Immature natural killer cell (primary cell): Measurements from ENCODE around the gene EVL. TPM values are rescaled to one million over a fixed set of nuclear protein-coding genes. Genes with fewer than 3 reads are reported as not detected.
"Not testable (repeated sequence)": the region's sequence is repeated elsewhere in the genome, so short reads cannot be mapped to it uniquely, and the experiment has no call there.

ENCODE experiments used
- DNase-seq, 3 donors: peaks; one replicate each; pipeline ENCODE4 v3.0.0; 2022; ENCODE audit warnings: mixed read lengths in 1 of 3
- H3K27ac Mint-ChIP-seq, 6 donors: one replicate each; pipeline ENCODE4 v1.8.0; 2020; ENCODE audit warnings: mixed read lengths in 6 of 6, mild to moderate bottlenecking in 5 of 6, inconsistent platforms in 4 of 6, moderate library complexity in 3 of 6
- H3K27me3 Mint-ChIP-seq, 3 donors: one replicate each; pipeline ENCODE4 v1.8.0; 2020 to 2021; ENCODE audit warnings: low read depth in 3 of 3, mild to moderate bottlenecking in 3 of 3, mixed read lengths in 3 of 3, moderate library complexity in 3 of 3, inconsistent platforms in 1 of 3
- H3K36me3 Mint-ChIP-seq, 3 donors: one replicate each; pipeline ENCODE4 v1.8.0; 2020; ENCODE audit warnings: mixed read lengths in 3 of 3, inconsistent platforms in 2 of 3, mild to moderate bottlenecking in 2 of 3
- H3K4me1 Mint-ChIP-seq, 2 donors: one replicate each; pipeline ENCODE4 v1.8.0; 2020; ENCODE audit warnings: inconsistent platforms in 2 of 2, mild to moderate bottlenecking in 2 of 2, mixed read lengths in 2 of 2, moderate library complexity in 1 of 2
- H3K4me3 Mint-ChIP-seq, 5 donors: one replicate each; pipeline ENCODE4 v1.8.0; 2020; ENCODE audit warnings: mild to moderate bottlenecking in 5 of 5, mixed read lengths in 5 of 5, inconsistent platforms in 3 of 5, moderate library complexity in 3 of 5
- H3K9me3 Mint-ChIP-seq, 6 donors: one replicate each; pipeline ENCODE4 v1.8.0; 2020; ENCODE audit warnings: mild to moderate bottlenecking in 6 of 6, mixed read lengths in 6 of 6, inconsistent platforms in 4 of 6, moderate library complexity in 3 of 6
- polyA plus RNA-seq, 3 donors: library from polyadenylated mRNA; unstranded; fragments of 300-500 nt; fragmentation: Illumina TruSeq; gene quantifications; one replicate each; pipeline ENCODE4 v1.2.3, GENCODE V29; 2021

EVL gene
- 100 to 1,000 TPM in 1 of 3 donors, 10 to 100 TPM in 2; 56.8 to 135 (median 76.3) TPM for polyA plus RNA-seq

- H3K4me3 Mint-ChIP-seq: peak within 1 kb of the TSS; percentile 89 to 98 (median 97)
- H3K4me1 Mint-ChIP-seq: peaks cover 94 to 100% of the 10 kb centered on the region in 2 donors
- peaks cover 4 to 18% (median 6%) of the 10 kb centered on the region in 3 donors for H3K36me3 Mint-ChIP-seq
- H3K27me3 Mint-ChIP-seq: peaks cover 18 to 46% (median 32%) of the 10 kb centered on the region in 3 donors
- peak; percentile 81 to 84 (median 83) for DNase-seq
- H3K9me3 Mint-ChIP-seq: no peaks in the 10 kb centered on the region
- peak within 1 kb of the TSS; percentile 98 to 100 (median 100) for H3K27ac Mint-ChIP-seq
These were observed at the start of gene EVL for GRCh38 chr14:100065111-100065871. Gene EVL, plus strand, starts transcription at chr14:100065422. Its CDS starts 79 bp downstream, at chr14:100065501.

GRCh38 chr14:100017553-100017952 is 47.7 kb upstream of the EVL start:
- Mint-ChIP-seq H3K4me3 (no peak overlapping the region), H3K36me3 (no peaks in the 10 kb centered on the region), H3K9me3 (no peaks in the 10 kb centered on the region), H3K4me1 (peaks cover 0 to 2% of the 10 kb centered on the region in 2 donors), H3K27me3 (peaks cover 0 to 4% (median 2%) of the 10 kb centered on the region in 3 donors), H3K27ac (no peak overlapping the region)
- no peak for DNase-seq

GRCh38 chr14:100018054-100018453 is 47.2 kb upstream of the EVL start:
- H3K4me1 Mint-ChIP-seq: peaks cover 0 to 2% of the 10 kb centered on the region in 2 donors
- H3K4me3 Mint-ChIP-seq: no peak overlapping the region
- H3K36me3 Mint-ChIP-seq: no peaks in the 10 kb centered on the region
- H3K9me3 Mint-ChIP-seq: no peaks in the 10 kb centered on the region
- no peak overlapping the region for H3K27ac Mint-ChIP-seq
- no peak for DNase-seq
- peaks cover 0 to 4% (median 2%) of the 10 kb centered on the region in 3 donors for H3K27me3 Mint-ChIP-seq

GRCh38 chr14:100018482-100018881 is 46.7 kb upstream of the EVL start:
- Mint-ChIP-seq H3K4me3 (no peak overlapping the region), H3K27me3 (peaks cover 0 to 4% (median 2%) of the 10 kb centered on the region in 3 donors)

GRCh38 chr14:100019156-100019744 is 46.0 kb upstream of the EVL start:
- Mint-ChIP-seq H3K9me3 (no peaks in the 10 kb centered on the region), H3K27ac (peak overlapping the region in 1 of 6 donors; percentile 43), H3K36me3 (no peaks in the 10 kb centered on the region), H3K4me3 (no peak overlapping the region), H3K4me1 (peaks cover 0 to 2% of the 10 kb centered on the region in 2 donors), H3K27me3 (peaks cover 0 to 4% (median 2%) of the 10 kb centered on the region in 3 donors)
- no peak for DNase-seq

More at GRCh38 chr14:100018482-100018881, 46.7 kb upstream of the EVL start:
- DNase-seq: no peak
- no peak overlapping the region for H3K27ac Mint-ChIP-seq
- peaks cover 0 to 2% of the 10 kb centered on the region in 2 donors for H3K4me1 Mint-ChIP-seq
- no peaks in the 10 kb centered on the region for H3K36me3 Mint-ChIP-seq
- no peaks in the 10 kb centered on the region for H3K9me3 Mint-ChIP-seq

- no peak for DNase-seq
- no peaks in the 10 kb centered on the region for H3K9me3 Mint-ChIP-seq
- H3K27ac Mint-ChIP-seq: peak overlapping the region in 1 of 6 donors; percentile 57
- H3K4me3 Mint-ChIP-seq: no peak overlapping the region
- H3K36me3 Mint-ChIP-seq: no peaks in the 10 kb centered on the region
- peaks cover 10 to 12% of the 10 kb centered on the region in 2 donors for H3K4me1 Mint-ChIP-seq
- H3K27me3 Mint-ChIP-seq: peaks cover 0 to 4% (median 2%) of the 10 kb centered on the region in 3 donors
These were observed 44.6 kb upstream of the EVL start for GRCh38 chr14:100020629-100021028.

GRCh38 chr14:100022772-100023451 is 42.3 kb upstream of the EVL start:
- Mint-ChIP-seq H3K27me3 (peaks cover 0 to 4% (median 2%) of the 10 kb centered on the region in 3 donors), H3K27ac (no peak overlapping the region), H3K36me3 (no peaks in the 10 kb centered on the region), H3K4me1 (peaks cover 10 to 12% of the 10 kb centered on the region in 2 donors), H3K9me3 (no peaks in the 10 kb centered on the region), H3K4me3 (no peak overlapping the region)
- no peak for DNase-seq

- H3K4me3 Mint-ChIP-seq: no peak overlapping the region
- H3K27ac Mint-ChIP-seq: peak overlapping the region in 5 of 6 donors; percentile 18 to 70 (median 58)
- H3K27me3 Mint-ChIP-seq: peaks cover 0 to 4% (median 3%) of the 10 kb centered on the region in 3 donors
- no peaks in the 10 kb centered on the region for H3K9me3 Mint-ChIP-seq
- DNase-seq: peak in 1 of 3 donors; percentile 21
- H3K36me3 Mint-ChIP-seq: no peaks in the 10 kb centered on the region
- H3K4me1 Mint-ChIP-seq: peaks cover 10 to 12% of the 10 kb centered on the region in 2 donors
These were observed 40.1 kb upstream of the EVL start for GRCh38 chr14:100025111-100025510.

GRCh38 chr14:100027771-100028490 is 37.3 kb upstream of the EVL start:
- Mint-ChIP-seq H3K9me3 (no peaks in the 10 kb centered on the region), H3K4me3 (no peak overlapping the region), H3K27ac (no peak overlapping the region), H3K36me3 (peaks cover 0 to 3% (median 0%) of the 10 kb centered on the region in 3 donors), H3K4me1 (peaks cover 8 to 12% of the 10 kb centered on the region in 2 donors), H3K27me3 (peaks cover 0 to 3% (median 0%) of the 10 kb centered on the region in 3 donors)
- DNase-seq: no peak

- Mint-ChIP-seq H3K9me3 (no peaks in the 10 kb centered on the region), H3K27ac (peak overlapping the region in 1 of 6 donors; percentile 9), H3K36me3 (peaks cover 0 to 3% (median 0%) of the 10 kb centered on the region in 3 donors), H3K4me3 (no peak overlapping the region), H3K4me1 (peaks cover 8 to 12% of the 10 kb centered on the region in 2 donors), H3K27me3 (peaks cover 0 to 3% (median 0%) of the 10 kb centered on the region in 3 donors)
- no peak for DNase-seq
These were observed 36.1 kb upstream of the EVL start for GRCh38 chr14:100028990-100029677.

- not testable (repeated sequence) for H3K9me3 Mint-ChIP-seq, H3K27me3 Mint-ChIP-seq, DNase-seq, H3K4me3 Mint-ChIP-seq, H3K4me1 Mint-ChIP-seq, H3K27ac Mint-ChIP-seq, H3K36me3 Mint-ChIP-seq
These were observed 35.2 kb upstream of the EVL start for GRCh38 chr14:100030006-100030405.

- Mint-ChIP-seq H3K27ac (no peak overlapping the region), H3K27me3 (peaks cover 0 to 2% (median 0%) of the 10 kb centered on the region in 3 donors), H3K4me3 (no peak overlapping the region), H3K9me3 (no peaks in the 10 kb centered on the region), H3K4me1 (peaks cover 0 to under 1% of the 10 kb centered on the region in 2 donors), H3K36me3 (peaks cover 0 to 3% (median 0%) of the 10 kb centered on the region in 3 donors)
- no peak for DNase-seq
These were observed 34.6 kb upstream of the EVL start for GRCh38 chr14:100030452-100031153.
